ENCODE data around the gene ARMC2. TPM values are rescaled to one million over a fixed set of nuclear protein-coding genes. Genes with fewer than 3 reads are reported as not detected.

Gene ARMC2
- total and polyA plus RNA-seq, 2 of the 4 experiments (the other 2 are of a cell fraction): 0.72 to 3.9 TPM

DNA sequence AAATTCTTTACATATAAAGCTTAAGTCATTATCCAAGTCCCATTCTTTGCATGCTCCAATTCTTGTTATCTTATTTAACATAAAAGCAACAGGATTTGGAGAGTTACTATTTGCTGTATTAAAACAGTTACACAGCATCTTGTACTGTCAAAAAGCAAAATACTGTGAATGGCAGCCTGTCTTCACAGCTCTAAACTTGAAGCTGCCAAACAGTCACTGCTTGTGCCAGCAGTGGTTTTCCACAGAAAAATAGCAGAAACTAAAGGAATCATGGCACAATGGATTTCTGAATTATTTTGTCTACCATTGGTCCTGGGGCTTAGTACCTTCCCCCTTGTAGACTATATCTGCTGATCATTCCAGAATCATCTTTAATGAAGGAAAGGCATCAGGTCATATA, 138.9 kb downstream of the ARMC2 start:
- no peak overlapping the region for H3K4me3 ChIP-seq (ENCODE audit: insufficient read depth, low read depth, low read length)
- H2BK5ac ChIP-seq (ENCODE audit: low read depth, low read length, poor library complexity, severe bottlenecking): no peak overlapping the region
- H3K4ac ChIP-seq (ENCODE audit: low read depth, low read length): no peak overlapping the region
- H3K14ac ChIP-seq (replicated peaks; ENCODE audit: low read depth, low read length): no peak overlapping the region
- H2AK9ac ChIP-seq (replicated peaks; ENCODE audit: low read depth, low read length, poor library complexity): no peak overlapping the region
- no peak overlapping the region for H3K23ac ChIP-seq (ENCODE audit: low read depth, low read length)
- no peaks in the 10 kb centered on the region for H3K9me1 ChIP-seq (ENCODE audit: insufficient read depth, low read length)
- H3K9me3 ChIP-seq (ENCODE audit: control insufficient read depth, insufficient read depth, low read length): no peaks in the 10 kb centered on the region
- ChIA-PET CTCF (interaction anchor here (0.8 kb wide), 1 partner anchor 16 kb away, joined by 3 read pairs; no protein-coding TSS in a partner anchor), POLR2A (ENCODE audit: unreplicated experiment) (no interaction called here)
- no peaks in the 10 kb centered on the region for H3K79me1 ChIP-seq (ENCODE audit: low read depth in 1 of 2, low read length in 2 of 2)
- no TSS peak for BruUV-seq (replicated peaks)
- DNase-seq: no peak
- no peak overlapping the region for H3K56ac ChIP-seq (ENCODE audit: extremely low read depth, insufficient read depth, low read length)
- ATAC-seq (ENCODE audit: low read depth): no peak
- H2AK5ac ChIP-seq (ENCODE audit: low read depth, low read length): no peak overlapping the region
- in situ Hi-C loops (cut with MboI; ENCODE audit: low sequenced_read_pairs): no loop called here
- H2BK15ac ChIP-seq (ENCODE audit: low read depth, low read length): no peak overlapping the region
- H4K20me1 ChIP-seq (ENCODE audit: insufficient read depth, low read length): no peaks in the 10 kb centered on the region
- peaks cover 17% of the 10 kb centered on the region for H3K36me3 ChIP-seq (ENCODE audit: control insufficient read depth, insufficient read depth, low read length)
- intact Hi-C loops (cut with micrococcal nuclease): loop anchor here (5.0 kb wide), 1 partner anchor 80 kb away; no protein-coding TSS in a partner anchor
- no peaks in the 10 kb centered on the region for H3K4me1 ChIP-seq (ENCODE audit: control insufficient read depth, insufficient read depth, low read length)
- no peak overlapping the region for H4K5ac ChIP-seq (ENCODE audit: low read depth, low read length)
- TF ChIP-seq CHD1 (IDR thresholded peaks at IDR 0.05; ENCODE audit: low read depth, low read length) (no peak), BHLHE40 (IDR thresholded peaks at IDR 0.05; ENCODE audit: low read depth, low read length) (no peak), MAZ (IDR thresholded peaks at IDR 0.05; ENCODE audit: borderline replicate concordance, low read depth, low read length) (no peak), RCOR1 (IDR thresholded peaks at IDR 0.05; ENCODE audit: insufficient replicate concordance, low read length) (no peak), POLR2A (IDR thresholded peaks at IDR 0.05; ENCODE audit: low read depth, low read length) (no peak), CEBPB (IDR thresholded peaks at IDR 0.05; ENCODE audit: low read depth, low read length) (no peak), MXI1 (IDR thresholded peaks at IDR 0.05; ENCODE audit: borderline replicate concordance, low read depth, low read length) (no peak), RFX5 (IDR thresholded peaks at IDR 0.05; ENCODE audit: low read depth, low read length) (no peak), SMC3 (IDR thresholded peaks at IDR 0.05; ENCODE audit: low read depth, low read length) (no peak), FOS (IDR thresholded peaks at IDR 0.05; ENCODE audit: low read depth, low read length) (no peak), MAFK (IDR thresholded peaks at IDR 0.05; ENCODE audit: low read depth, low read length) (no peak)
- TF ChIP-seq, protein P1, sequence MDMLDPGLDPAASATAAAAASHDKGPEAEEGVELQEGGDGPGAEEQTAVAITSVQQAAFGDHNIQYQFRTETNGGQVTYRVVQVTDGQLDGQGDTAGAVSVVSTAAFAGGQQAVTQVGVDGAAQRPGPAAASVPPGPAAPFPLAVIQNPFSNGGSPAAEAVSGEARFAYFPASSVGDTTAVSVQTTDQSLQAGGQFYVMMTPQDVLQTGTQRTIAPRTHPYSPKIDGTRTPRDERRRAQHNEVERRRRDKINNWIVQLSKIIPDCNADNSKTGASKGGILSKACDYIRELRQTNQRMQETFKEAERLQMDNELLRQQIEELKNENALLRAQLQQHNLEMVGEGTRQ (IDR thresholded peaks at IDR 0.05; ENCODE audit: low read depth, low read length): no peak
- TF ChIP-seq, protein P2, sequence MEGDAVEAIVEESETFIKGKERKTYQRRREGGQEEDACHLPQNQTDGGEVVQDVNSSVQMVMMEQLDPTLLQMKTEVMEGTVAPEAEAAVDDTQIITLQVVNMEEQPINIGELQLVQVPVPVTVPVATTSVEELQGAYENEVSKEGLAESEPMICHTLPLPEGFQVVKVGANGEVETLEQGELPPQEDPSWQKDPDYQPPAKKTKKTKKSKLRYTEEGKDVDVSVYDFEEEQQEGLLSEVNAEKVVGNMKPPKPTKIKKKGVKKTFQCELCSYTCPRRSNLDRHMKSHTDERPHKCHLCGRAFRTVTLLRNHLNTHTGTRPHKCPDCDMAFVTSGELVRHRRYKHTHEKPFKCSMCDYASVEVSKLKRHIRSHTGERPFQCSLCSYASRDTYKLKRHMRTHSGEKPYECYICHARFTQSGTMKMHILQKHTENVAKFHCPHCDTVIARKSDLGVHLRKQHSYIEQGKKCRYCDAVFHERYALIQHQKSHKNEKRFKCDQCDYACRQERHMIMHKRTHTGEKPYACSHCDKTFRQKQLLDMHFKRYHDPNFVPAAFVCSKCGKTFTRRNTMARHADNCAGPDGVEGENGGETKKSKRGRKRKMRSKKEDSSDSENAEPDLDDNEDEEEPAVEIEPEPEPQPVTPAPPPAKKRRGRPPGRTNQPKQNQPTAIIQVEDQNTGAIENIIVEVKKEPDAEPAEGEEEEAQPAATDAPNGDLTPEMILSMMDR (conservative IDR thresholded peaks at IDR 0.05; ENCODE audit: low read depth, low read length): no peak
- no peak overlapping the region for H2AFZ ChIP-seq (replicated peaks; ENCODE audit: low read length, poor library complexity)
- H3K9ac ChIP-seq (ENCODE audit: low read depth, low read length): no peak overlapping the region
- no peak overlapping the region for H3K27ac ChIP-seq (ENCODE audit: insufficient read depth, low read length)
- H4K8ac ChIP-seq (ENCODE audit: low read depth in 2 of 2, low read length in 2 of 2): no peak overlapping the region
- H2BK120ac ChIP-seq (ENCODE audit: low read depth, low read length): no peak overlapping the region
- no peaks in the 10 kb centered on the region for H3K27me3 ChIP-seq (ENCODE audit: control insufficient read depth, insufficient read depth, low read length)
- no peak overlapping the region for H2BK20ac ChIP-seq (ENCODE audit: low read depth, low read length)
- H4K91ac ChIP-seq (ENCODE audit: insufficient read depth, low read depth, low read length): no peak overlapping the region
- no peak overlapping the region for H3K4me2 ChIP-seq (ENCODE audit: low read depth, low read length)
- H3K18ac ChIP-seq (ENCODE audit: low read depth, low read length): no peak overlapping the region
- dilution Hi-C loops (cut with HindIII; ENCODE audit: low sequenced_read_pairs, unreplicated experiment): no loop called here
